ENCODE measurements around the gene G3BP1.
"Not testable (repeated sequence)": the region's sequence is repeated elsewhere in the genome, so short reads cannot be mapped to it uniquely, and the experiment has no call there.

Gene G3BP1

GRCh38 chr5:151820271-151820670 is 48.5 kb downstream of the G3BP1 start:
- no peak for TF ChIP-seq CTCF (IDR thresholded peaks at IDR 0.05; ENCODE audit: low read depth, low read length)
- no peak overlapping the region for H3K4me3 ChIP-seq (ENCODE audit: low read depth, low read length)
- H3K9me3 ChIP-seq = no peaks in the 10 kb centered on the region
- DNase-seq = no peak
- peaks cover 4% of the 10 kb centered on the region for H3K4me1 ChIP-seq
- H3K36me3 ChIP-seq = peaks cover 24% of the 10 kb centered on the region
- H3K27me3 ChIP-seq = no peaks in the 10 kb centered on the region

GRCh38 chr5:151820903-151821302 is 49.1 kb downstream of the G3BP1 start:
- peaks cover 4% of the 10 kb centered on the region for H3K4me1 ChIP-seq
- no peaks in the 10 kb centered on the region for H3K9me3 ChIP-seq
- no peak for DNase-seq
- H3K36me3 ChIP-seq = peaks cover 23% of the 10 kb centered on the region
- H3K27me3 ChIP-seq = no peaks in the 10 kb centered on the region
- no peak overlapping the region for H3K4me3 ChIP-seq (ENCODE audit: low read depth, low read length)
- no peak for TF ChIP-seq CTCF (IDR thresholded peaks at IDR 0.05; ENCODE audit: low read depth, low read length)

- Histone ChIP-seq H3K4me1 (peaks cover 4% of the 10 kb centered on the region), H3K27me3 (no peaks in the 10 kb centered on the region), H3K4me3 (ENCODE audit: low read depth, low read length) (no peak overlapping the region), H3K9me3 (no peaks in the 10 kb centered on the region), H3K36me3 (peaks cover 18% of the 10 kb centered on the region)
- no peak for DNase-seq
- no peak for TF ChIP-seq CTCF (IDR thresholded peaks at IDR 0.05; ENCODE audit: low read depth, low read length)
Observed at GRCh38 chr5:151822141-151822540, 50.4 kb downstream of the G3BP1 start.

DNA sequence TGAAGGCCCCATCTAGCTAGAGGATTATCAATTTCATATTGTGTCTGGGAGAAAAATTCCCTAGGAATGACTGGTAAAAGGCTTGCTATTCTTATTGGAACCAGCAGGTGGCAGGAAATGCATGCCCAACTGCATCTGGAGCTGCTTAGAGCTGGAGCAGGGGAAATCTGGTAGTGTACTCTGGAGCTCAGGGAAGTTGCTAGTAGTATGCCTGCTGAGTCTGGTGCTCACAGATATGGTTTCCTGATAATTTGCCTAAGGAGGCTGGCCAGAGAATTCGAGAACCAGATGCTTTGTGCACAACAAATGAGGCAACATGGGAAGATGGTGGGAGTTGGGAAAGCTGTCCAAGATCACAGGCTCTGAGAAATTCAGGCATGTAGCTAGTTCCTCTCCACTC is 53.7 kb downstream of the G3BP1 start:
- H3K4me1 ChIP-seq = no peaks in the 10 kb centered on the region; the same call in 1 of the 2 replicates
- peak; percentile 74 for DNase-seq
- H3K9me3 ChIP-seq = no peaks in the 10 kb centered on the region
- H3K4me3 ChIP-seq (ENCODE audit: low read depth, low read length) = no peak overlapping the region
- peaks cover 11% of the 10 kb centered on the region for H3K36me3 ChIP-seq
- no peaks in the 10 kb centered on the region for H3K27me3 ChIP-seq
- peak; percentile 95 for TF ChIP-seq CTCF (IDR thresholded peaks at IDR 0.05; ENCODE audit: low read depth, low read length)

DNA sequence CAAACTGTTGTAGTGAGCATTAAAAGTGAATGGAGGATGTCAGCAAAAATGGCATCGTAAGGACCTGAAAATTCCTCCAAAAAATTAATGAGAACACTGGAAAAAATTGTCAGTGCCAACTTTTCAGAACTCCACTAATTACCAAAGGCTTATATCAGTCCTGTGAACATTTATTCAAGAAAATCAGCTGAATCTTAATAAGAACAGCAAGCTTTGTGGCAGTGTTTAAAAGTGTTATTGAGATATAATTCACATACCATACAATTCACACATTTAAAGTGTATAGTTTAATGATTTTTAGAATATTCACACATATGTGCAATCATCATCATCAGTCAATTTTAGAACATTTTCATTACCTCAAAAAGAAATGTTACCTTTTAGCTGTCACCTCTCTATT is 57.6 kb downstream of the G3BP1 start:
- no peaks in the 10 kb centered on the region for H3K27me3 ChIP-seq
- H3K36me3 ChIP-seq = peaks cover 11% of the 10 kb centered on the region
- DNase-seq = no peak
- H3K4me3 ChIP-seq (ENCODE audit: low read depth, low read length) = no peak overlapping the region
- no peak for TF ChIP-seq CTCF (IDR thresholded peaks at IDR 0.05; ENCODE audit: low read depth, low read length)
- H3K9me3 ChIP-seq = no peaks in the 10 kb centered on the region; the same call in 1 of the 2 replicates
- H3K4me1 ChIP-seq = no peaks in the 10 kb centered on the region; the same call in 1 of the 2 replicates

DNA sequence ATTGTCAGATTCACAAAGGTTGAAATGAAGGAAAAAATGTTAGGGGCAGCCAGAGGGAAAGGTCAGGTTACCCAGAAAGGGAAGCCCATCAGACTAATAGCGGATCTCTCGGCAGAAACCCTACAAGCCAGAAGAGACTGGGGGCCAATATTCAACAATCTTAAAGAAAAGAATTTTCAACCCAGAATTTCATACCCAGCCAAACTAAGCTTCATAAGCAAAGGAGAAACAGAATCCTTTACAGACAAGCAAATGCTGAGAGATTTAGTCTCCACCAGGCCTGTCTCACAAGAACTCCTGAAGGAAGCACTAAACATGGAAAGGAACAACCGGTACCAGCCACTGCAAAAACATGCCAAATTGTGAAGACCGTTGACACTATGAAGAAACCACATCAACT is 61.1 kb downstream of the G3BP1 start:
- H3K27me3 ChIP-seq; H3K36me3 ChIP-seq; DNase-seq; H3K9me3 ChIP-seq; H3K4me3 ChIP-seq (ENCODE audit: low read depth, low read length); H3K4me1 ChIP-seq: not testable (repeated sequence)

GRCh38 chr5:151846765-151847164 is 75.0 kb downstream of the G3BP1 start:
- no peaks in the 10 kb centered on the region for H3K36me3 ChIP-seq
- TF ChIP-seq CTCF (IDR thresholded peaks at IDR 0.05; ENCODE audit: low read depth, low read length) = no peak
- no peaks in the 10 kb centered on the region for H3K9me3 ChIP-seq
- H3K4me1 ChIP-seq = no peaks in the 10 kb centered on the region
- DNase-seq = no peak
- no peak overlapping the region for H3K4me3 ChIP-seq (ENCODE audit: low read depth, low read length)
- no peaks in the 10 kb centered on the region for H3K27me3 ChIP-seq
